Stromal cell of bone marrow (primary cell): ENCODE measurements around the gene FIGNL2.
A peak's percentile ranks its signal among the peaks of the same experiment; 100 is the strongest.
"Not testable (repeated sequence)": the region's sequence is repeated elsewhere in the genome, so short reads cannot be mapped to it uniquely, and the experiment has no call there.

Experiments used
- DNase-seq: peaks from one replicate; pipeline ENCODE4 v3.0.0-alpha.2; 2012; ENCODE audit warnings: low read depth

FIGNL2 gene

DNA sequence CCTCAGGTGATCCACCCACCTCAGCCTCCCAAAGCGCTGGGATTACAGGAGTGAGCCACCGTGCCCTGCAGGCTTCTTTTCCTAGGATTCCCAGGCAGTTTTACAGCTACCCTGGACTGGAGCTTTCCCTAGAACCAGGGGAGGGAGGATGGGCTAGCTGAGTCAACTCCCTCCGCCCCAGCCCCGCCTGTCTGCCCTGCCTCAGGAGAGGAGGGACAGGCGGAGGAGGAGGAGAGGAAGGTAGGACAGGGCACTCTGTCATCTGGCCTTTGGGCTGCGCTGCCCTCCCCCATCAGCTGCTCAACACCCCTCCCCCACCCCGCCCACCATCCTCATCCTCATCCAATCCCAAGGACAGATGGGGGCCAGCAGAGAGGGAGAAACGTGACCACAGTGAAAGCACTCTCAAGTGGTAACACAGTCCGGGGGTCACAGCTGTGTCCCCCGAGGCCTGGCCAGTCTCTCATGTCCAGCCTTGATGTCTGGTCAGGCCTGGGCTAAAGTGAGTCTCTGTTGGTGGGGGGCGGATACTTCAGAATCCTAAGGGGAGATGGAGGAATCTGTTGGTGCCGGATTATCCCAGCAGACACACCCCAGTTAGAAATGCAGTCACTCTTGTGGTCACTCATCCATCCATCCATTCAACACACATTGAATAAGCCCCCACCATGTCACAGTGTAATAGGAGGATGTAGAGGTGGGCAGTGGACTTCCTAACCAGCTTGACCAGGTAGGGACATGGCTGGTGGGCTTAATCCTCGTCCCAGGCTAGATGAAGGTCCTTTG lies 12.3 kb downstream of the FIGNL2 start:
- DNase-seq = no peak

- DNase-seq = no peak
These were observed 14.1 kb downstream of the FIGNL2 start for GRCh38 chr12:51834411-51834810.

GRCh38 chr12:51833448-51834227 lies 14.9 kb downstream of the FIGNL2 start:
- no peak for DNase-seq

GRCh38 chr12:51832354-51833107 lies 16.0 kb downstream of the FIGNL2 start:
- DNase-seq = no peak

- not testable (repeated sequence) for DNase-seq
These were observed 16.7 kb downstream of the FIGNL2 start for GRCh38 chr12:51831817-51832216.

- no peak for DNase-seq
These were observed 18.9 kb downstream of the FIGNL2 start for GRCh38 chr12:51829641-51830040.

- no peak for DNase-seq
These were observed 19.5 kb downstream of the FIGNL2 start for GRCh38 chr12:51829011-51829481.

DNA sequence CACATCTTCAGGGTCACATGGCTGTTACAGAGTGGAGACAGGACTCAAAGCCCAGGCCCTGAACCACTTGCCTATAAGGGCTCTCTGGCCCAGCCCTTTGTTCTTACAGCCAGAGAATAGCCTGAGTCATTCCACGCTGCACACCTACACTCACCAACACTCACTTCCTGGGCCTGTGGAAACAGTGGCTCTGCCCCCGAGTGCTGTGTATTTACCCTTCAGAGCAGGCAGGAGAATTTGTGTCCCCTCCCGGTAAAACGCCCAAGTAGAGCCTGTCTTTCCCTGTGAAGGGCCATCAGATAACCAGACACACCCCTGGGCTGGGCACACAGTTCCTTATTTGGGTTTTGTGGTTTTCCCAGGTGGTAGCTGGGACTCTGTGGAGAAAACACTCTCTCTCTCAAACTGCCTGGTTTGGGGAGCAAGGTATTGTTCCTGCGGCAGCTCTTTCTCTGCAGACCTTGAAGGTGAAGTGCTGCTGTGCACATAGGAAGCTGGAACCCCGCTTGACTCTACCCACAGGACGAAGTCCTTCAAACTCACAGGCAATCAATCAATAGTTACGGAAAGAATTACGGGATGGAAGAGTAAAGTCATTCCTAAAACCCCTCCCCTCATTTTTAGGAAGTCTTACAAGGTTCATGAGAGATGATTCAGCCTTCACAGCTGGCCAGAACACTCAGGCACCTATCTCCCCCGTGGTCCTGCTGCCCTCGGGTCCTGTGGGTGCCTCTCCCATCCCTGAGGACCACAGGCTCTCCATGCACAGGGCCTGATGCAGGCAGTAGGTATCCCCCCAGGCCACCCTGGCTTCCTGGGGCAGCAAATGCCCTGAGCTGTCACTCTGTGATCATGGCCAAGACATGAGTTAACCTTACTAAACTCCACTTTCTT lies 20.3 kb downstream of the FIGNL2 start:
- DNase-seq = no peak

GRCh38 chr12:51826881-51827280 lies 21.6 kb downstream of the FIGNL2 start:
- DNase-seq = no peak

GRCh38 chr12:51825216-51825615 lies 23.3 kb downstream of the FIGNL2 start:
- no peak for DNase-seq

- peak; percentile 39 for DNase-seq
These were observed 24.5 kb downstream of the FIGNL2 start for GRCh38 chr12:51823875-51824565.

DNA sequence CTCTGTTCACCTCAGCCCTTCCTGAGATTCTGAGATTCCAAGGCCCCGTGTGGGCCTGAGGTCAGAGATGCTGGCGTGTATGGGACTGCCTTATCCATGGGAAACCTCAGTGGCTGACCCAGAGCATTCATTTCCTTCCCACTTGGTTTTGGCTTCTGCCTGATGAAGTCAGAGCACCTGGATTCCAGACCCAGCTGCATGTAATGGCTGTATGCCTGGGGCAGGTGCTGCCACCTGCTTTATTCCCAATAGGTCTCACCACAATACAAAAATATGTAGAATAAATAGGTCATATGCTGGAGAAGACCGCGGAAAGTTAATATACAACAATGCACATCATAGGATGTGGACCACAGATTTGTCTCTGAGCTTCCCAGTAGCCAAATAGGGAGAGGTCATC lies 25.6 kb downstream of the FIGNL2 start:
- DNase-seq = no peak

GRCh38 chr12:51822261-51822616 lies 26.3 kb downstream of the FIGNL2 start:
- DNase-seq = no peak

GRCh38 chr12:51821440-51822260 lies 26.9 kb downstream of the FIGNL2 start:
- no peak for DNase-seq

- peak; percentile 25 for DNase-seq
These were observed 27.7 kb downstream of the FIGNL2 start for GRCh38 chr12:51820526-51821439.

DNA sequence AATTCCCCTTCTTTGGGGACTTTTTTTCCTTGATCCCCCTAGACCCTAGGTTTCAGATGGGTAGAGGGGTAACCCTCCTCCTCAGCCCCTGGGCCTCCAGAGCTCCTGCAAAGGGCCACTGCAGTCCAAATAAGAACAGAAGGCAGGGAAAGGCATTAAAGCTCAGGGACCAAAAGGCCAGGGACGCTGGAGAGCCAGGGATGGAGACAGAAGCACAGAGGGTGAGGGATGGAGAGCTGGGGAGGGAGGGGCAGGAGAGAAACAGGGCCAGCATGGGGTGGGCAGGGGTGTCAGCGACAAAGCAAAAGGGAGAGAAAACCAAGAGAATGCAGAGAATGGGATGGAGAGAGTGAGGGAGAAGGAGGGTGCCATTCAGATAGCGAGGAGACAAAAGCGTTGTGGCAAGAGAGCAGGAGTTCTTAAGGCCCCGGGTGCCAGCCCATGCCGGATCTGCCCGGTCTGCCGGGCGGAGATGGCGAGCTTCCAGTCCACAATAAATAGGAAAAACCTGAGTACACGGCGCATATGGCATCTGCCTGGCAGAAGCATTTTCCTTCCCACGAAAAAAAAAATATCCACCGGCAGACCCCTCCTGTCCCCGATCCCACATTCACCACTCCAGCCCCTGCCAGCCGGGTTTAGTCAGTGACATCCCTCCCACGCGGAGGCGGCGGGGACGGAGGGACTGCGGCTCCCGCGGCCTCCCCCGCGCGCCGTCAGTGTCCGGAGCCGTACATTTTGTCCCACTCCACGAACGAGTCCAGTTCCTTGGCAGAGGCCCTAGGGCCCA lies 28.6 kb downstream of the FIGNL2 start:
- DNase-seq = no peak

DNA sequence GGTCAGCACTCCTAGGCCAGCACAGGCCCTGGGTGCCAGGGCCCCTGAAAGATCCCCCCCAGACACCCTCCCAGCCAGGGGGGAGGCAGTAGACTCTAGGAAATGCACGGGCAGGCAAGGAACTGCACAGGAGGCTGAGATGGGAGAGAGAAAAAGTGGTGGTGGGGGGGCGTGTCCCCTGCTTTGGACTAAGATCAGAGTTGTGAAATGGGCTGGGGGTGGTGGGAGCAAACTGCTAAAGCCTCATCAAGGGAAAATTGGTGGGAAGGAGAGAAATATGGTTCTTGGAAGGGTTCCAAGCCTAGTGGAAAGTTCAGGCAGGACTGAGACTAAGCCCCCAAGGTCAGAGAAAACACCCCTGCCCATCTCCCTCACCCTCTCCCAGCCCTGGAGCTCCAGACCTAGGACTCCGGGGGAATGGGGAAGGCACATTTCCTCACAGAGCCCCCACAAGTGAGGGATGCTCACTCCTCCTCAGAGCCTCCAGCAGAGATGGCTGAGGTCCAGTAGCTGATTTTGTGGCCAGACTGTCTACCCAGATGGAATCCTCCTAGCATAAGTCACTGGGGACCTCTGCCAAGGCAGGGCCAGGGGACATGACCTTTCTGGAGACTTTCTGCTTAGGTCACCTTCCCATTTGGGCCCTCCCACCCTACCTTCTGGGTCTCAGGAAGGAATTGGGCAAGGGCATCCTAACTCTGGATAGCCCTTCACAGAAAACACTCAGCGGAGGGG lies 29.8 kb downstream of the FIGNL2 start:
- peak; percentile 59 for DNase-seq
